ENCODE data around the gene GPR89A.
"Not testable (repeated sequence)": the region's sequence is repeated elsewhere in the genome, so short reads cannot be mapped to it uniquely, and the experiment has no call there.

DNA sequence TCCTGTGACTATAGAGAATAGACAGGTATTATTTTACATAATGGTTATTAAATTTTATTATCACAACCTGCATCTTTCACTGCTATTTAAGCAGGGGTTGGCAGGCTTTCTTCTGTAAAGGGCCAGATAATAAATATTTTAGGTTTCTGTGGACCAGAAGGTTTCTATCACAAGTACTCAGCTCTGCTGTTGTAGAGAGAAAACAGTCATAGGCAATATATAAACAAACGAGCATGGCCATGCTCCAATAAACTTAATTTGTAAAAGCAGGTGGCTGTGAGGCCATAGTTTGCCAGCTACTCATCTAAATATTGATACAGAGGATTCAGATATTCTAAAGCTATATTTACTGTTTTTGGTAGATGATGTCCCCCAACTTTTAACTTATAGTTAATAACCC lies 12.3 kb downstream of the GPR89A start:
- TF ChIP-seq, protein P1, sequence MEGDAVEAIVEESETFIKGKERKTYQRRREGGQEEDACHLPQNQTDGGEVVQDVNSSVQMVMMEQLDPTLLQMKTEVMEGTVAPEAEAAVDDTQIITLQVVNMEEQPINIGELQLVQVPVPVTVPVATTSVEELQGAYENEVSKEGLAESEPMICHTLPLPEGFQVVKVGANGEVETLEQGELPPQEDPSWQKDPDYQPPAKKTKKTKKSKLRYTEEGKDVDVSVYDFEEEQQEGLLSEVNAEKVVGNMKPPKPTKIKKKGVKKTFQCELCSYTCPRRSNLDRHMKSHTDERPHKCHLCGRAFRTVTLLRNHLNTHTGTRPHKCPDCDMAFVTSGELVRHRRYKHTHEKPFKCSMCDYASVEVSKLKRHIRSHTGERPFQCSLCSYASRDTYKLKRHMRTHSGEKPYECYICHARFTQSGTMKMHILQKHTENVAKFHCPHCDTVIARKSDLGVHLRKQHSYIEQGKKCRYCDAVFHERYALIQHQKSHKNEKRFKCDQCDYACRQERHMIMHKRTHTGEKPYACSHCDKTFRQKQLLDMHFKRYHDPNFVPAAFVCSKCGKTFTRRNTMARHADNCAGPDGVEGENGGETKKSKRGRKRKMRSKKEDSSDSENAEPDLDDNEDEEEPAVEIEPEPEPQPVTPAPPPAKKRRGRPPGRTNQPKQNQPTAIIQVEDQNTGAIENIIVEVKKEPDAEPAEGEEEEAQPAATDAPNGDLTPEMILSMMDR (IDR thresholded peaks at IDR 0.05) = not testable (repeated sequence)
- not testable (repeated sequence) for TF ChIP-seq REST (IDR thresholded peaks at IDR 0.05; ENCODE audit: insufficient read depth in 1 of 2, low read depth in 2 of 2, low read length in 1 of 2); POLR2AphosphoS5 (IDR thresholded peaks at IDR 0.05; ENCODE audit: low read depth, low read length); TCF7L2 (IDR thresholded peaks at IDR 0.05; ENCODE audit: low read depth, low read length); SIN3A (IDR thresholded peaks at IDR 0.05; ENCODE audit: borderline replicate concordance, insufficient read depth, low read depth, low read length)
